Liver (tissue), 9 donors: Measurements from ENCODE around the gene BEAN1. TPM values are rescaled to one million over a fixed set of nuclear protein-coding genes. Genes with fewer than 3 reads are reported as not detected.

Source experiments
- DNase-seq: peaks from one replicate; pipeline ENCODE4 v3.0.0-alpha.2; 2017; ENCODE audit warnings: low spot score
- H3K27ac ChIP-seq, 2 donors: one replicate each; pipeline ENCODE4 v1.7.0; 2013; ENCODE audit warnings: inconsistent platforms in 2 of 2, low read length in 2 of 2, control low read depth in 1 of 2, low read depth in 1 of 2, mild to moderate bottlenecking in 1 of 2
- H3K27me3 ChIP-seq, 4 donors: one replicate each; pipeline versions ENCODE4 v1.6.1 to v1.7.0; 2013; ENCODE audit warnings: low read length in 3 of 4, inconsistent platforms in 1 of 4, mild to moderate bottlenecking in 1 of 4, moderate library complexity in 1 of 4; ENCODE audit not compliant: control insufficient read depth in 4 of 4, insufficient read depth in 4 of 4
- H3K36me3 ChIP-seq, 4 donors: one replicate each; pipeline versions ENCODE4 v1.6.1 to v1.7.0; 2013; ENCODE audit warnings: low read length in 3 of 4, mild to moderate bottlenecking in 3 of 4, low read depth in 1 of 4, moderate library complexity in 1 of 4; ENCODE audit not compliant: control insufficient read depth in 4 of 4, insufficient read depth in 3 of 4
- H3K4me1 ChIP-seq, 4 donors: one replicate each; pipeline versions ENCODE4 v1.6.1 to v1.7.0; 2013; ENCODE audit warnings: low read length in 3 of 4, mild to moderate bottlenecking in 3 of 4, moderate library complexity in 1 of 4; ENCODE audit not compliant: control insufficient read depth in 4 of 4, insufficient read depth in 4 of 4
- H3K4me3 ChIP-seq, 3 donors: one replicate each; pipeline versions ENCODE4 v1.6.1 to v1.7.0; 2013; ENCODE audit warnings: low read length in 3 of 3, control low read depth in 1 of 3, low read depth in 1 of 3, mild to moderate bottlenecking in 1 of 3
- H3K9ac ChIP-seq, 2 donors: one replicate each; pipeline ENCODE4 v1.7.0; 2013; ENCODE audit warnings: low read length in 2 of 2, mild to moderate bottlenecking in 2 of 2, moderate library complexity in 2 of 2, control low read depth in 1 of 2, low read depth in 1 of 2
- H3K9me3 ChIP-seq, 4 donors: one replicate each; pipeline versions ENCODE4 v1.6.1 to v1.7.0; 2013; ENCODE audit warnings: low read length in 3 of 4; ENCODE audit not compliant: control insufficient read depth in 4 of 4
- ATF3 ChIP-seq: IDR thresholded peaks from 2 replicates; pipeline ENCODE4 v1.6.1; 2016; ENCODE audit warnings: antibody characterized with exemption
- EGR1 ChIP-seq, 2 donors: IDR thresholded peaks; 2 replicates each; pipeline ENCODE4 v1.6.1; 2016 to 2018; ENCODE audit warnings: antibody characterized with exemption in 2 of 2, low read depth in 2 of 2
- FOXA1 ChIP-seq: IDR thresholded peaks from 2 replicates; pipeline ENCODE4 v1.6.1; 2016; ENCODE audit warnings: antibody characterized with exemption
- FOXA2 ChIP-seq: IDR thresholded peaks from 2 replicates; pipeline ENCODE4 v1.6.1; 2016; ENCODE audit warnings: antibody characterized with exemption
- GABPA ChIP-seq, 2 donors: IDR thresholded peaks in 1 of 2; conservative IDR thresholded peaks in 1 of 2; 2 replicates each; pipeline ENCODE4 v1.6.1; 2016; ENCODE audit warnings: antibody characterized with exemption in 2 of 2, mild to moderate bottlenecking in 1 of 2, moderate library complexity in 1 of 2
- HNF4A ChIP-seq, 2 donors: conservative IDR thresholded peaks; 2 replicates each; pipeline ENCODE4 v1.6.1; 2016; ENCODE audit warnings: antibody characterized with exemption in 2 of 2, mild to moderate bottlenecking in 2 of 2
- HNF4G ChIP-seq: IDR thresholded peaks from 2 replicates; pipeline ENCODE4 v1.6.1; 2016; ENCODE audit warnings: antibody characterized with exemption
- JUND ChIP-seq, 2 donors: IDR thresholded peaks; 2 replicates each; pipeline ENCODE4 v1.6.1; 2016; ENCODE audit warnings: antibody characterized with exemption in 2 of 2
- NR2F2 ChIP-seq: IDR thresholded peaks from 2 replicates; pipeline ENCODE4 v1.6.1; 2016; ENCODE audit warnings: antibody characterized with exemption
- RAD21 ChIP-seq, 2 donors: IDR thresholded peaks; 2 replicates each; pipeline ENCODE4 v1.6.1; 2016; ENCODE audit warnings: antibody characterized with exemption in 2 of 2, mild to moderate bottlenecking in 2 of 2
- REST ChIP-seq: IDR thresholded peaks from 2 replicates; pipeline ENCODE4 v1.6.1; 2016; ENCODE audit warnings: antibody characterized with exemption, mild to moderate bottlenecking
- RXRA ChIP-seq, 2 donors: IDR thresholded peaks; 2 replicates each; pipeline ENCODE4 v1.6.1; 2017 to 2018; ENCODE audit warnings: antibody characterized with exemption in 2 of 2, mild to moderate bottlenecking in 1 of 2
- SP1 ChIP-seq: IDR thresholded peaks from 2 replicates; pipeline ENCODE4 v1.6.1; 2018; ENCODE audit warnings: antibody characterized with exemption, mild to moderate bottlenecking
- TAF1 ChIP-seq: conservative IDR thresholded peaks from 2 replicates; pipeline ENCODE4 v1.6.1; 2016; ENCODE audit warnings: antibody characterized with exemption, mild to moderate bottlenecking
- YY1 ChIP-seq: IDR thresholded peaks from 2 replicates; pipeline ENCODE4 v1.6.1; 2016; ENCODE audit warnings: antibody characterized with exemption, mild to moderate bottlenecking
- WGBS: extraction: QIAGEN DNeasy Blood & Tissue Kit; methylation state at CpG from one replicate; pipeline ENCODE4 v1.1.7; 2013; 5-methylcytosine and 5-hydroxymethylcytosine counted together
- polyA plus RNA-seq, 2 donors: library from polyadenylated mRNA; stranded (reverse) in 1 of 2; unstranded in 1 of 2; fragments of 200-250 nt in 1 of 2; fragments of >200 nt in 1 of 2; fragmentation: Nextera tagmentation in 1 of 2; extraction: Ambion mirVana in 1 of 2; gene quantifications; one replicate each; pipeline versions ENCODE4 v1.2.1 to v1.2.3, GENCODE V29; 2013 to 2015
- total RNA-seq, 2 donors: library from RNA; depleted of rRNA; stranded (reverse); fragments of >200 nt; gene quantifications; one replicate each; pipeline ENCODE4 v1.2.3, GENCODE V29; 2014
- TF ChIP-seq, protein P1 (sequence below): IDR thresholded peaks from 2 replicates; pipeline ENCODE4 v1.6.1; 2016; ENCODE audit warnings: antibody characterized with exemption
- TF ChIP-seq, protein P2 (sequence below): IDR thresholded peaks from 2 replicates; pipeline ENCODE4 v1.6.1; 2016; ENCODE audit warnings: antibody characterized with exemption
- TF ChIP-seq, protein P3 (sequence below): fragments of 150-350 bp; IDR thresholded peaks from 2 replicates; pipeline ENCODE4 v1.5.1; 2017; ENCODE audit warnings: improper control_type of control experiment, low read depth, low read length; ENCODE audit not compliant: missing input control
- donor health status: healthy.
- donor health status: healthy.
- donor health status: healthy.
- donor health status: healthy.
- donor health status: healthy.

Gene BEAN1
- total and polyA plus RNA-seq, 4 donors = 0.22 to 0.99 (median 0.25) TPM; not detected in 1

- Histone ChIP-seq H3K9ac (no peak overlapping the region), H3K36me3 (no peaks in the 10 kb centered on the region), H3K9me3 (no peaks in the 10 kb centered on the region), H3K4me1 (peaks cover 0 to 6% (median 5%) of the 10 kb centered on the region in 4 donors), H3K27ac (no peak overlapping the region), H3K4me3 (no peak overlapping the region), H3K27me3 (peaks cover 0 to 3% (median 0%) of the 10 kb centered on the region in 4 donors)
- no peak for TF ChIP-seq SP1
- no peak for TF ChIP-seq JUND (IDR thresholded peaks at IDR 0.05)
- TF ChIP-seq, protein P1, sequence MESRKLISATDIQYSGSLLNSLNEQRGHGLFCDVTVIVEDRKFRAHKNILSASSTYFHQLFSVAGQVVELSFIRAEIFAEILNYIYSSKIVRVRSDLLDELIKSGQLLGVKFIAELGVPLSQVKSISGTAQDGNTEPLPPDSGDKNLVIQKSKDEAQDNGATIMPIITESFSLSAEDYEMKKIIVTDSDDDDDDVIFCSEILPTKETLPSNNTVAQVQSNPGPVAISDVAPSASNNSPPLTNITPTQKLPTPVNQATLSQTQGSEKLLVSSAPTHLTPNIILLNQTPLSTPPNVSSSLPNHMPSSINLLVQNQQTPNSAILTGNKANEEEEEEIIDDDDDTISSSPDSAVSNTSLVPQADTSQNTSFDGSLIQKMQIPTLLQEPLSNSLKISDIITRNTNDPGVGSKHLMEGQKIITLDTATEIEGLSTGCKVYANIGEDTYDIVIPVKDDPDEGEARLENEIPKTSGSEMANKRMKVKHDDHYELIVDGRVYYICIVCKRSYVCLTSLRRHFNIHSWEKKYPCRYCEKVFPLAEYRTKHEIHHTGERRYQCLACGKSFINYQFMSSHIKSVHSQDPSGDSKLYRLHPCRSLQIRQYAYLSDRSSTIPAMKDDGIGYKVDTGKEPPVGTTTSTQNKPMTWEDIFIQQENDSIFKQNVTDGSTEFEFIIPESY = no peak
- TF ChIP-seq YY1 = no peak
- TF ChIP-seq TAF1 = no peak
- TF ChIP-seq, protein P2, sequence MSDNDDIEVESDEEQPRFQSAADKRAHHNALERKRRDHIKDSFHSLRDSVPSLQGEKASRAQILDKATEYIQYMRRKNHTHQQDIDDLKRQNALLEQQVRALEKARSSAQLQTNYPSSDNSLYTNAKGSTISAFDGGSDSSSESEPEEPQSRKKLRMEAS = no peak
- TF ChIP-seq EGR1 (IDR thresholded peaks at IDR 0.05; ENCODE audit: low read depth in 2 of 2) = no peak
- no peak for TF ChIP-seq HNF4A (conservative IDR thresholded peaks at IDR 0.05)
- TF ChIP-seq RAD21 (IDR thresholded peaks at IDR 0.05) = no peak
- TF ChIP-seq, protein P3, sequence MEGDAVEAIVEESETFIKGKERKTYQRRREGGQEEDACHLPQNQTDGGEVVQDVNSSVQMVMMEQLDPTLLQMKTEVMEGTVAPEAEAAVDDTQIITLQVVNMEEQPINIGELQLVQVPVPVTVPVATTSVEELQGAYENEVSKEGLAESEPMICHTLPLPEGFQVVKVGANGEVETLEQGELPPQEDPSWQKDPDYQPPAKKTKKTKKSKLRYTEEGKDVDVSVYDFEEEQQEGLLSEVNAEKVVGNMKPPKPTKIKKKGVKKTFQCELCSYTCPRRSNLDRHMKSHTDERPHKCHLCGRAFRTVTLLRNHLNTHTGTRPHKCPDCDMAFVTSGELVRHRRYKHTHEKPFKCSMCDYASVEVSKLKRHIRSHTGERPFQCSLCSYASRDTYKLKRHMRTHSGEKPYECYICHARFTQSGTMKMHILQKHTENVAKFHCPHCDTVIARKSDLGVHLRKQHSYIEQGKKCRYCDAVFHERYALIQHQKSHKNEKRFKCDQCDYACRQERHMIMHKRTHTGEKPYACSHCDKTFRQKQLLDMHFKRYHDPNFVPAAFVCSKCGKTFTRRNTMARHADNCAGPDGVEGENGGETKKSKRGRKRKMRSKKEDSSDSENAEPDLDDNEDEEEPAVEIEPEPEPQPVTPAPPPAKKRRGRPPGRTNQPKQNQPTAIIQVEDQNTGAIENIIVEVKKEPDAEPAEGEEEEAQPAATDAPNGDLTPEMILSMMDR = no peak
- no peak for TF ChIP-seq ATF3
- no peak for TF ChIP-seq HNF4G
- no peak for TF ChIP-seq FOXA1
- TF ChIP-seq NR2F2 = no peak
- TF ChIP-seq REST = no peak
- TF ChIP-seq GABPA (IDR thresholded peaks at IDR 0.05 in 1 of 2, conservative IDR thresholded peaks at IDR 0.05 in 1 of 2) = no peak
- no peak for TF ChIP-seq RXRA (IDR thresholded peaks at IDR 0.05)
- TF ChIP-seq FOXA2 = no peak
- no peak for DNase-seq
- 86% methylated on average over 1 of the region's 1 CpG for WGBS
These were observed 33.6 kb downstream of the BEAN1 start for GRCh38 chr16:66460703-66461102.
